Tibial nerve (tissue), 4 donors: ENCODE data around the gene GLO1. TPM values are rescaled to one million over a fixed set of nuclear protein-coding genes. Genes with fewer than 3 reads are reported as not detected.

Source experiments
- DNase-seq, 2 donors: peaks; one replicate each; pipeline ENCODE4 v3.0.0-alpha.2; 2019; ENCODE audit warnings: low spot score in 2 of 2
- H3K27ac ChIP-seq, 4 donors: fragments of 200-600 bp; sonication (generic) in 3 of 4; one replicate each; pipeline ENCODE4 v1.5.1; 2017 to 2019; ENCODE audit warnings: mild to moderate bottlenecking in 1 of 4
- H3K27me3 ChIP-seq, 2 donors: fragments of 200-600 bp; sonication (generic) in 1 of 2; one replicate each; pipeline versions ENCODE4 v1.5.1 to v1.6.0; 2017 to 2019
- H3K36me3 ChIP-seq, 3 donors: fragments of 200-600 bp; sonication (generic); one replicate each; pipeline ENCODE4 v1.5.1; 2018 to 2019
- H3K4me1 ChIP-seq, 4 donors: fragments of 200-600 bp; sonication (generic) in 3 of 4; one replicate each; pipeline ENCODE4 v1.5.1; 2017 to 2019
- H3K4me3 ChIP-seq, 4 donors: fragments of 200-600 bp; sonication (generic) in 3 of 4; one replicate each; pipeline ENCODE4 v1.5.1; 2017 to 2019; ENCODE audit warnings: mild to moderate bottlenecking in 1 of 4, moderate library complexity in 1 of 4
- H3K9me3 ChIP-seq, 4 donors: fragments of 200-600 bp; sonication (generic) in 3 of 4; one replicate each; pipeline ENCODE4 v1.5.1; 2017 to 2019
- EP300 ChIP-seq, 2 donors: sonication (generic); formaldehyde crosslinking; IDR thresholded peaks; one replicate each; pipeline ENCODE4 v1.6.1; 2017; ENCODE audit warnings: antibody characterized with exemption in 2 of 2, mild to moderate bottlenecking in 1 of 2
- POLR2A ChIP-seq, 2 donors: fragments of 450-650 bp; IDR thresholded peaks; one replicate each; pipeline ENCODE4 v1.6.1; 2017; ENCODE audit warnings: antibody characterized with exemption in 2 of 2, mild to moderate bottlenecking in 2 of 2, moderate library complexity in 2 of 2
- WGBS, 2 donors: methylation state at CpG; one replicate each; pipeline ENCODE4 v1.1.5; 2018; 5-methylcytosine and 5-hydroxymethylcytosine counted together
- total RNA-seq, 4 donors: library from RNA; depleted of rRNA; stranded (reverse); fragments of >200 nt; gene quantifications; one replicate each; pipeline ENCODE4 v1.1.0, GENCODE V29; 2016
- TF ChIP-seq, protein P1 (sequence below), 5 experiments: fragments of 200-600 bp in 3 of 5; fragments of 450-650 bp in 2 of 5; sonication (generic) in 3 of 5; IDR thresholded peaks; one replicate each; pipeline ENCODE4 v1.5.1; 2016 to 2019; ENCODE audit warnings: antibody characterized with exemption in 5 of 5, mild to moderate bottlenecking in 3 of 5, moderate library complexity in 2 of 5

Gene GLO1
- total RNA-seq, 4 donors from 2014 or later = 69.6 to 118 (median 86.3) TPM

GRCh38 chr6:38636027-38636426 lies 66.9 kb downstream of the GLO1 start:
- H3K4me1 ChIP-seq = peaks cover 0 to 28% (median 13%) of the 10 kb centered on the region in 4 donors
- no peak for TF ChIP-seq POLR2A (IDR thresholded peaks at IDR 0.05)
- TF ChIP-seq, protein P1, sequence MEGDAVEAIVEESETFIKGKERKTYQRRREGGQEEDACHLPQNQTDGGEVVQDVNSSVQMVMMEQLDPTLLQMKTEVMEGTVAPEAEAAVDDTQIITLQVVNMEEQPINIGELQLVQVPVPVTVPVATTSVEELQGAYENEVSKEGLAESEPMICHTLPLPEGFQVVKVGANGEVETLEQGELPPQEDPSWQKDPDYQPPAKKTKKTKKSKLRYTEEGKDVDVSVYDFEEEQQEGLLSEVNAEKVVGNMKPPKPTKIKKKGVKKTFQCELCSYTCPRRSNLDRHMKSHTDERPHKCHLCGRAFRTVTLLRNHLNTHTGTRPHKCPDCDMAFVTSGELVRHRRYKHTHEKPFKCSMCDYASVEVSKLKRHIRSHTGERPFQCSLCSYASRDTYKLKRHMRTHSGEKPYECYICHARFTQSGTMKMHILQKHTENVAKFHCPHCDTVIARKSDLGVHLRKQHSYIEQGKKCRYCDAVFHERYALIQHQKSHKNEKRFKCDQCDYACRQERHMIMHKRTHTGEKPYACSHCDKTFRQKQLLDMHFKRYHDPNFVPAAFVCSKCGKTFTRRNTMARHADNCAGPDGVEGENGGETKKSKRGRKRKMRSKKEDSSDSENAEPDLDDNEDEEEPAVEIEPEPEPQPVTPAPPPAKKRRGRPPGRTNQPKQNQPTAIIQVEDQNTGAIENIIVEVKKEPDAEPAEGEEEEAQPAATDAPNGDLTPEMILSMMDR (IDR thresholded peaks at IDR 0.05) = no peak
- no peak for TF ChIP-seq EP300 (IDR thresholded peaks at IDR 0.05)
- no peaks in the 10 kb centered on the region for H3K9me3 ChIP-seq
- no peak for DNase-seq
- H3K4me3 ChIP-seq = no peak overlapping the region
- WGBS, 2 donors = 36 to 100% methylated on average over 1 of the region's 1 CpG
- no peaks in the 10 kb centered on the region for H3K27me3 ChIP-seq
- no peak overlapping the region for H3K27ac ChIP-seq
- H3K36me3 ChIP-seq = no peaks in the 10 kb centered on the region

GRCh38 chr6:38634518-38634917 lies 68.4 kb downstream of the GLO1 start:
- Histone ChIP-seq H3K4me3 (no peak overlapping the region), H3K27me3 (no peaks in the 10 kb centered on the region), H3K27ac (no peak overlapping the region), H3K9me3 (no peaks in the 10 kb centered on the region), H3K36me3 (no peaks in the 10 kb centered on the region), H3K4me1 (peaks cover 0 to 21% (median 8%) of the 10 kb centered on the region in 4 donors)
- no peak for DNase-seq
- TF ChIP-seq, protein P1 (IDR thresholded peaks at IDR 0.05) = no peak
- TF ChIP-seq POLR2A (IDR thresholded peaks at IDR 0.05) (no peak), EP300 (IDR thresholded peaks at IDR 0.05) (no peak)
- 55% methylated on average over 1 of the region's 1 CpG for WGBS, 2 donors

- 79 to 89% methylated on average over 1 of the region's 1 CpG for WGBS, 2 donors
Observed at GRCh38 chr6:38632490-38632889, 70.5 kb downstream of the GLO1 start.

DNA sequence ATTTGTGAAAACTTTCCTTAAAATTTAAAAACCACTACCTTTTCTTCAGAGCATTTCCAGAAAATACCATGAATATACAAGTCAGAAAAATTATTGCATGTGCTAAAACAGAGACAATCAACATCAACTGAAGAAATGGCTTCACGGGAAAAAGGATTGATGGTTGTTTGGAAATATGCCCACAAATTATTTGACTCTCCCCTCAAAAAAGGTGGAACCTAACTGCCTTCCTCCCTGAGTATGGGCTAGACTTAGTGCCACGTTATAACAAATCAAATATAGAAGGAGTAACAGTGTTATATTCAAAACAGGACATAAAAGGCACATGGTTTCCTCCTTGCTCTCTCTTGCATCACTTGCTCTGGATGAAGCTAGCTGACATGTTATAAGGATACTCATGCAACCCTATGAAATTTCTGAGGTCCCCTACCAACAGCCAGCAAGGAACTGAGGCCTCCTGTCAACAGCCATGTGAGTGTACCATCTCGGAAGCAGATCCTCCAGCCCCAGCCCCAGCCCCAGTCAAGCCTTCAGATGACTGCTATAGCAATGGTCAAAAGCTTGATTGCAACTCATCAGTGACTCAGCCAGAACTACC lies 71.7 kb downstream of the GLO1 start:
- no peak for DNase-seq
- 81 to 92% methylated on average over 3 of the region's 3 CpGs for WGBS, 2 donors
- TF ChIP-seq POLR2A (IDR thresholded peaks at IDR 0.05) (no peak), EP300 (IDR thresholded peaks at IDR 0.05) (no peak)
- TF ChIP-seq, protein P1 (IDR thresholded peaks at IDR 0.05) = no peak
- no peaks in the 10 kb centered on the region for H3K9me3 ChIP-seq
- H3K36me3 ChIP-seq = no peaks in the 10 kb centered on the region
- H3K4me1 ChIP-seq = peaks cover 0 to 10% (median 0%) of the 10 kb centered on the region in 4 donors
- H3K27me3 ChIP-seq = no peaks in the 10 kb centered on the region
- H3K27ac ChIP-seq = no peak overlapping the region
- no peak overlapping the region for H3K4me3 ChIP-seq

More at GRCh38 chr6:38632490-38632889, 70.5 kb downstream of the GLO1 start:
- Histone ChIP-seq H3K4me1 (peaks cover 0 to 10% (median 0%) of the 10 kb centered on the region in 4 donors), H3K36me3 (no peaks in the 10 kb centered on the region), H3K4me3 (no peak overlapping the region), H3K27me3 (no peaks in the 10 kb centered on the region), H3K9me3 (no peaks in the 10 kb centered on the region), H3K27ac (no peak overlapping the region)
- TF ChIP-seq EP300 (IDR thresholded peaks at IDR 0.05) (no peak), POLR2A (IDR thresholded peaks at IDR 0.05) (no peak)
- TF ChIP-seq, protein P1 (IDR thresholded peaks at IDR 0.05) = no peak
- DNase-seq = no peak

Other genes with a start within 250 kb of the GLO1 start
- 10 to 100 TPM in 3 of 4 donors, 1 to 10 TPM in 1; 7.5 to 23.9 (median 10.7) TPM for gene BTBD9, start 63.2 kb downstream of the GLO1 start, total RNA-seq
- gene DNAH8, start 12.2 kb upstream of the GLO1 start, total RNA-seq = under 1 TPM in 1 of 4 donors, not detected in 3; 0.22 TPM